HL-60 (cell line): Measurements from ENCODE around the gene TRABD2B.

ENCODE experiments used
- DNase-seq, 2 experiments: peaks; one replicate each; pipeline ENCODE4 v3.0.0-alpha.2; 2010 to 2020; ENCODE audit warnings: low read depth in 1 of 2, low spot score in 1 of 2
- H3K27ac ChIP-seq: fragments of 250-450 bp; sonication (Bioruptor Pico); replicated peaks from 2 replicates; pipeline ENCODE4 v1.5.1; 2020; ENCODE audit warnings: mild to moderate bottlenecking, moderate library complexity
- H3K27me3 ChIP-seq: fragments of 250-450 bp; sonication (Bioruptor Pico); 2 replicates; pipeline ENCODE4 v1.5.1; 2021; ENCODE audit warnings: mild to moderate bottlenecking, moderate library complexity; ENCODE audit not compliant: insufficient read depth, poor library complexity, severe bottlenecking
- H3K4me3 ChIP-seq: replicated peaks from 2 replicates; pipeline ENCODE4 v1.5.1; 2011; ENCODE audit warnings: mild to moderate bottlenecking, control low read depth, low read length; ENCODE audit not compliant: insufficient read depth
- CTCF ChIP-seq: IDR thresholded peaks from one replicate; pipeline ENCODE4 v1.5.1; 2011; ENCODE audit warnings: low read length, control low read depth, inconsistent platforms; ENCODE audit not compliant: insufficient read depth
- GABPA ChIP-seq: IDR thresholded peaks from 2 replicates; pipeline ENCODE4 v1.6.1; 2012; ENCODE audit warnings: low read depth
- POLR2AphosphoS5 ChIP-seq: IDR thresholded peaks from 2 replicates; pipeline ENCODE4 v1.6.1; 2012; ENCODE audit warnings: low read depth
- REST ChIP-seq: IDR thresholded peaks from 2 replicates; pipeline ENCODE4 v1.6.1; 2012; ENCODE audit warnings: low read depth; ENCODE audit not compliant: insufficient replicate concordance
- SPI1 ChIP-seq: IDR thresholded peaks from 2 replicates; pipeline ENCODE4 v1.6.1; 2012; ENCODE audit warnings: low read depth, mild to moderate bottlenecking, borderline replicate concordance

TRABD2B gene

GRCh38 chr1:47759251-47759935, 237.8 kb downstream of the TRABD2B start:
- TF ChIP-seq SPI1, result no peak
- TF ChIP-seq POLR2AphosphoS5, result no peak
- TF ChIP-seq GABPA, result no peak
- no peak for TF ChIP-seq REST
- no peak for TF ChIP-seq CTCF
- Histone ChIP-seq H3K27ac (no peak overlapping the region), H3K27me3 (no peaks in the 10 kb centered on the region), H3K4me3 (no peak overlapping the region)
- DNase-seq, result no peak

GRCh38 chr1:47758341-47759250, 238.6 kb downstream of the TRABD2B start:
- Histone ChIP-seq H3K27ac (no peak overlapping the region), H3K27me3 (no peaks in the 10 kb centered on the region), H3K4me3 (no peak overlapping the region)
- TF ChIP-seq GABPA (no peak), POLR2AphosphoS5 (no peak), REST (no peak), CTCF (no peak), SPI1 (no peak)
- no peak for DNase-seq

DNA sequence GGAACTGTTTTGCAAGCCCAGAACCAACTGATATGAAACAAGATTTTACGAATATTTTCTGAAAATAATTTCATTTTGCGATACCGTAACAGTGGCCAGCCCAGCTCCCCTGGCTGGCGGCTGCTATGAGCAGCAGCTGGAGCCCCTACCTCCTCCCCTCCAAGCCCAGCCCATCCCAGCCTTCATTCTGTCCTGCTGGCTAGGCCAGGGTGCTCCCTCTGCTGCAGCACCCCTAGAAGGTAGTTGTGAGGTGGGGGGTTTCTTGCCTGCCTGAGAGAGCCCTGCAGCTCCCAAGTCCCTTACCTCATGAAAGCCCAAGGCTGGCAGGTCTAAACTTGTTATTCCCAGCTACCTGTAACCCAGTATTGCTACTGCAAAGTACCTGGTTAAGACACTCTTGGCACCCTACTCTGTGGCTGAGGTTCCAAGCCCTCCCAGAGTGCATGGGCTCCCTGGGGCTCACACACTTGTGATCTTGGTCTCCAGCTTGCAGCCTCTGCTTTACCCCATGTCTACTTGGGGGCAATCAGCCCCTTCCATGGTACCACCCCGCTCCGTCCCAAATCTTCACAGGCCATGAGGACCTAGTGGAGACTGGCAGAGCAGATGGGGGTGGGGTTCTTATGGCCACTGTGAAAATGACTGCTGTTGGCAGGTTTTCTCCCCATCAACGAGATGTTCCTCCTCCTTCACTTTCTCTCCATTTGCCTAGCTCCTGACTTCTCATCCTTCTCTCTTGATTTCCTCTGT, 239.8 kb downstream of the TRABD2B start:
- H3K27ac ChIP-seq, result no peak overlapping the region
- H3K4me3 ChIP-seq, result no peak overlapping the region
- TF ChIP-seq GABPA (no peak), REST (no peak), POLR2AphosphoS5 (no peak), CTCF (no peak), SPI1 (no peak)
- no peaks in the 10 kb centered on the region for H3K27me3 ChIP-seq
- DNase-seq, result no peak
